Coronary artery (tissue), 2 donors: ENCODE measurements around the gene SLC6A12.

Experiments
- DNase-seq: peaks from one replicate; pipeline ENCODE4 v3.0.0-alpha.2; 2017; ENCODE audit warnings: low spot score
- H3K27ac ChIP-seq, 2 donors: fragments of 200-600 bp; sonication (generic); one replicate each; pipeline ENCODE4 v1.5.1; 2016 to 2019
- H3K4me3 ChIP-seq: fragments of 200-600 bp; sonication (generic); 2 replicates; pipeline ENCODE4 v1.5.1; 2016; ENCODE audit warnings: mild to moderate bottlenecking, moderate library complexity
- CTCF ChIP-seq: fragments of 200-600 bp; sonication (generic); IDR thresholded peaks from one replicate; pipeline ENCODE4 v1.5.1; 2019; ENCODE audit warnings: antibody characterized with exemption

The SLC6A12 gene

GRCh38 chr12:214003-214741 is at the start of gene SLC6A12:
Gene SLC6A12, minus strand, starts transcription at chr12:214157. Its CDS starts 4,171 bp downstream, at chr12:209986.
- DNase-seq = no peak
- H3K27ac ChIP-seq = no peak within 1 kb of the TSS
- no peak for TF ChIP-seq CTCF
- peak within 1 kb of the TSS; percentile 50 for H3K4me3 ChIP-seq

- no peak for TF ChIP-seq CTCF
- DNase-seq = no peak
- Histone ChIP-seq H3K27ac (no peak overlapping the region), H3K4me3 (no peak overlapping the region)
These were observed 49.6 kb upstream of the SLC6A12 start for GRCh38 chr12:263574-263973.

DNA sequence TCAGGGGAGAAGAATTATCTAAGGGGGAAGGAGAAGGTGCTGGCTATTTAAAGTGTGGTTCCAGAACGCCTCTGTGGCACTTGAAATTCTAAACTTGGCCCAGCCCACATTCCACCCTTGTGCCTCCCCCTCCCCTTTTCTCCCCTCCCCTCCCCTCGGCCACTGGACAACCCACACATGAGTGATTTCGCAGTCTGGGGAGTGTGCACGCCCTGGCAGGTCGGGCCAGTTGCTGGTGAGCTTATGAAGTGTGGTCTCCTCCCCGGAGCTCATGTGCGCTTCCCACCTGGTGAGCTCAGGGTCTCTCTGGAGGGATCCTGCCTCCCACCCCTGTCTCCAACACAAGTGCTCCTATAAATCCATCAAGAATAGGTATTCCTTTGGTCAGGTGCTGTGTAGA is 48.9 kb upstream of the SLC6A12 start, which contains the start of gene SLC6A13:
TSS of gene SLC6A13 (minus strand) at position 20 of the 400 bp plus-strand sequence. CDS start 2,784 bp downstream, outside the sequence.
- no peak for DNase-seq
- TF ChIP-seq CTCF = no peak
- Histone ChIP-seq H3K4me3 (no peak within 1 kb of the TSS), H3K27ac (no peak within 1 kb of the TSS)

- Histone ChIP-seq H3K4me3 (no peak overlapping the region), H3K27ac (no peak overlapping the region)
- no peak for DNase-seq
- no peak for TF ChIP-seq CTCF
These were observed 48.2 kb upstream of the SLC6A12 start for GRCh38 chr12:262113-262512.

DNA sequence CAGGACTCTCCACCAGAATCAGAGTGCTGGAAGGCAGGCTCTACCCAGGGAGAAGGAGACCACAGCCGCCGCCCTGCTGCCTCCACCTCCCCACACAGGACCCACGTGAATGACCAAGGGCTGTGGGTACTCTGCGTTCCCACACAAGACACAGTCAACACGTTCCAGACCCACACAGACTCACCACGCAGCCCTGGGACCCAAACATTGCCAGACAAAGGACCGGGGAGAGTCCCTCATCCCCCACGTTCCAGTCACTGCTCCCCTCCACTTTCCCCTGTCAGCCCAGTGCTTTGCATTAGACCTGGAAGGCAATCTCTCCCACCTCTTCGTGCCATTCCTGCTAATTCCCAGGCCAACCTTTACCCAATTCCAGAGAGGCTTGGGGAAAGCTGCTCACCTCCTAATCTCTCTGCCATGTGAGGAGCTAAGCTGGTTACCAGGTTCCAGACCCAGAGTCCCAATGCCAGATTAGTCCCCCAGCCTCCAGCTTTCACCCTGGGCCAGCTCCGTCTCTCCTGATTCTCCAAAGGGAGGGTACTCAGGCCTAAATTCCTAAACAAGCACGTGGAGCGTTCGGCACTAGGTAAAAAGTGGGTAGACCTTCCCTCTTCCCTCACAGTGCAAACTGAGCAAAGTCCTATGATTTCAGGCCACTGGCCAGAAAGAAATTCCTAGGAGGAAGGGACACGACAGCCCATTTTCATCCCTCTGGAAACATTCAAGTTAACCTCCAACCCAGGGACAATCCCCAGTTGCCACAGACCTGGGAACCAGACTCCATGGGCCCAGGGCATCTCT is 43.8 kb upstream of the SLC6A12 start:
- DNase-seq = no peak

GRCh38 chr12:256958-257357 is 43.0 kb upstream of the SLC6A12 start:
- H3K27ac ChIP-seq = no peak overlapping the region
- no peak overlapping the region for H3K4me3 ChIP-seq
- no peak for DNase-seq
- TF ChIP-seq CTCF = no peak

More for the DNA sequence above, 43.8 kb upstream of the SLC6A12 start:
- Histone ChIP-seq H3K27ac (no peak overlapping the region), H3K4me3 (no peak overlapping the region)
- TF ChIP-seq CTCF = no peak
